PC-3 (cell line): Measurements from ENCODE around the gene SLC35F3. TPM values are rescaled to one million over a fixed set of nuclear protein-coding genes. Genes with fewer than 3 reads are reported as not detected.
A peak's percentile ranks its signal among the peaks of the same experiment; 100 is the strongest.

Source experiments
- ATAC-seq: fragments of 200-7000 bp; cut with Tn5 transposase; 2 replicates; pipeline ENCODE4 v1.9.1; 2020; ENCODE audit warnings: mild to moderate bottlenecking, moderate library complexity
- BruUV-seq: library from RNA; stranded (reverse); fragments of 400-500 nt; replicated peaks from 2 replicates; lab custom pipeline; 2021; lab: Mats Ljungman, UMichigan
- CTCF ChIA-PET: fragments of 300-600 bp; sonication (Branson Sonifier 250); formaldehyde crosslinking; loops from one replicate; lab custom pipeline; 2022; ENCODE audit warnings: antibody characterized with exemption; lab: Charles Lee
- POLR2A ChIA-PET: fragments of 300-600 bp; sonication (Branson Sonifier 250); formaldehyde crosslinking; loops from one replicate; lab custom pipeline; 2022; ENCODE audit warnings: antibody characterized with exemption; ENCODE audit not compliant: unreplicated experiment; lab: Charles Lee
- DNase-seq: peaks from one replicate; pipeline ENCODE4 v3.0.0-alpha.2; 2015
- H2AFZ ChIP-seq: fragments of 300-600 bp; sonication (generic); 2 replicates; pipeline ENCODE4 v1.6.0; 2016; ENCODE audit warnings: antibody characterized with exemption, low read length
- H3F3A ChIP-seq: fragments of 300-600 bp; sonication (generic); one replicate; pipeline ENCODE4 v1.6.0; 2017; ENCODE audit warnings: antibody characterized with exemption, low read length, control low read depth, mild to moderate bottlenecking; ENCODE audit not compliant: unreplicated experiment
- H3K27ac ChIP-seq: fragments of 300-600 bp; sonication (generic); 2 replicates; pipeline ENCODE4 v1.5.1; 2016; ENCODE audit warnings: mild to moderate bottlenecking, low read length
- H3K27me3 ChIP-seq: fragments of 300-600 bp; sonication (generic); 2 replicates; pipeline ENCODE4 v1.6.1; 2016; ENCODE audit warnings: low read length, mixed read lengths
- H3K36me3 ChIP-seq: fragments of 300-600 bp; sonication (generic); 2 replicates; pipeline ENCODE4 v1.6.1; 2016; ENCODE audit warnings: low read depth, mixed run types, low read length, mixed read lengths
- H3K4me1 ChIP-seq: fragments of 300-600 bp; sonication (generic); 2 replicates; pipeline ENCODE4 v1.5.1; 2016; ENCODE audit warnings: low read length; ENCODE audit not compliant: insufficient read depth
- H3K4me2 ChIP-seq: fragments of 300-600 bp; sonication (generic); 2 replicates; pipeline ENCODE4 v1.6.0; 2016; ENCODE audit warnings: low read length
- H3K4me3 ChIP-seq: fragments of 300-600 bp; sonication (generic); 2 replicates; pipeline ENCODE4 v1.5.1; 2016; ENCODE audit warnings: mild to moderate bottlenecking, low read length, mixed read lengths
- H3K79me2 ChIP-seq: fragments of 300-600 bp; sonication (generic); 2 replicates; pipeline ENCODE4 v1.6.1; 2017; ENCODE audit warnings: low read length, mixed read lengths
- H3K9ac ChIP-seq: fragments of 300-600 bp; sonication (generic); 2 replicates; pipeline ENCODE4 v1.6.0; 2016; ENCODE audit warnings: mild to moderate bottlenecking, low read length
- H3K9me2 ChIP-seq: fragments of 300-600 bp; sonication (generic); replicated peaks from 2 replicates; pipeline ENCODE4 v1.6.1; 2016; ENCODE audit warnings: mixed run types, low read length, mixed read lengths
- H3K9me3 ChIP-seq: fragments of 300-600 bp; sonication (generic); 2 replicates; pipeline ENCODE4 v1.6.1; 2016; ENCODE audit warnings: low read length, mixed read lengths
- H4K20me1 ChIP-seq: fragments of 300-600 bp; sonication (generic); 2 replicates; pipeline ENCODE4 v1.6.1; 2016; ENCODE audit warnings: low read length, mixed read lengths
- CTCF ChIP-seq: fragments of 300-600 bp; sonication (generic); conservative IDR thresholded peaks from 2 replicates; pipeline ENCODE4 v1.5.1; 2017; ENCODE audit warnings: antibody characterized with exemption, low read depth, mild to moderate bottlenecking, low read length
- EZH2 ChIP-seq: fragments of 300-600 bp; sonication (generic); IDR thresholded peaks from one replicate; pipeline ENCODE4 v1.6.1; 2017; ENCODE audit warnings: antibody characterized with exemption, mild to moderate bottlenecking, low read length; ENCODE audit not compliant: unreplicated experiment
- EZH2phosphoT487 ChIP-seq: fragments of 300-600 bp; sonication (generic); IDR thresholded peaks from 2 replicates; pipeline ENCODE4 v1.6.1; 2018; ENCODE audit warnings: mild to moderate bottlenecking, antibody characterized with exemption, low read length, borderline replicate concordance
- intact Hi-C: fragments of 100-400 bp; cut with micrococcal nuclease; formaldehyde crosslinking; loops from 2 replicates; pipeline ENCODE4 v1.9.0; 2023
- total RNA-seq: library from RNA; depleted of rRNA; stranded (reverse); fragments of >200 nt; gene quantifications from 2 replicates; pipeline ENCODE4 v1.2.3, GENCODE V29; 2014

Gene SLC35F3
- total RNA-seq, 1 experiment from 2014 or later, result 17.7 TPM

GRCh38 chr1:234106032-234106431 is 201.6 kb downstream of the SLC35F3 start:
- DNase-seq (no peak), ATAC-seq (no peak)
- Histone ChIP-seq H3K9me3 (no peaks in the 10 kb centered on the region), H3K27me3 (no peaks in the 10 kb centered on the region), H3K36me3 (no peaks in the 10 kb centered on the region), H4K20me1 (no peaks in the 10 kb centered on the region), H3K27ac (no peak overlapping the region), H3K9ac (no peak overlapping the region), H3K4me3 (no peak overlapping the region), H3K4me1 (peaks cover 26% of the 10 kb centered on the region), H3K9me2 (no peaks in the 10 kb centered on the region), H3K79me2 (peaks cover 8% of the 10 kb centered on the region), H3F3A (no peaks in the 10 kb centered on the region), H3K4me2 (no peak overlapping the region), H2AFZ (no peak overlapping the region)
- CTCF ChIA-PET, result no interaction called here
- POLR2A ChIA-PET, result no interaction called here
- no peak for TF ChIP-seq EZH2phosphoT487
- no peak for TF ChIP-seq CTCF
- TF ChIP-seq EZH2, result no peak
- intact Hi-C loops, result loop anchor here (5.0 kb wide), 2 partner anchors 114 to 314 kb away; no protein-coding TSS in a partner anchor
- BruUV-seq, result no TSS peak

- POLR2A ChIA-PET, result interaction anchor here (0.6 kb wide), 1 partner anchor 829 kb away, joined by 5 read pairs; no protein-coding TSS in a partner anchor
- Histone ChIP-seq H3K9me3 (no peaks in the 10 kb centered on the region), H3K27ac (peak overlapping the region; percentile 61), H3K9me2 (no peaks in the 10 kb centered on the region), H2AFZ (no peak overlapping the region), H3K79me2 (peaks cover 8% of the 10 kb centered on the region), H3K4me1 (peaks cover 26% of the 10 kb centered on the region), H3K4me2 (peak overlapping the region; percentile 56; the same call in 1 of the 2 replicates), H4K20me1 (no peaks in the 10 kb centered on the region), H3K4me3 (no peak overlapping the region), H3K9ac (no peak overlapping the region), H3F3A (no peaks in the 10 kb centered on the region), H3K36me3 (no peaks in the 10 kb centered on the region), H3K27me3 (no peaks in the 10 kb centered on the region)
- DNase-seq, result peak; percentile 73
- peak; percentile 70 for ATAC-seq
- TF ChIP-seq EZH2, result no peak
- BruUV-seq, result no TSS peak
- CTCF ChIA-PET, result interaction anchor here (0.5 kb wide), 1 partner anchor 628 kb away, joined by 3 read pairs; no protein-coding TSS in a partner anchor
- intact Hi-C loops, result loop anchor here (1.0 to 5.0 kb wide), 6 partner anchors 45 to 667 kb away; no protein-coding TSS in a partner anchor
Observed at GRCh38 chr1:234107416-234108021, 203.0 kb downstream of the SLC35F3 start.

- ChIA-PET CTCF (no interaction called here), POLR2A (interaction anchor here (0.6 to 0.7 kb wide), 2 partner anchors 201 to 806 kb away, joined by 4 to 6 read pairs; no protein-coding TSS in a partner anchor)
- peaks cover 26% of the 10 kb centered on the region for H3K4me1 ChIP-seq
- H3K9me2 ChIP-seq, result no peaks in the 10 kb centered on the region
- DNase-seq, result peak; percentile 93
- peak; percentile 93 for ATAC-seq
- H3K36me3 ChIP-seq, result no peaks in the 10 kb centered on the region
- peaks cover 8% of the 10 kb centered on the region for H3K79me2 ChIP-seq
- peak overlapping the region; percentile 86 for H3K27ac ChIP-seq
- H3K9ac ChIP-seq, result peak overlapping the region; percentile 54
- TF ChIP-seq EZH2phosphoT487 (no peak), EZH2 (no peak), CTCF (no peak)
- no peak overlapping the region for H3K4me3 ChIP-seq
- peak overlapping the region; percentile 5 for H2AFZ ChIP-seq
- peak overlapping the region; percentile 45 for H3K4me2 ChIP-seq
- no TSS peak for BruUV-seq
- intact Hi-C loops, result loop anchor here (1.0 to 5.0 kb wide), 5 partner anchors 117 to 714 kb away; no protein-coding TSS in a partner anchor
- no peaks in the 10 kb centered on the region for H4K20me1 ChIP-seq
- H3F3A ChIP-seq, result no peaks in the 10 kb centered on the region
- H3K9me3 ChIP-seq, result no peaks in the 10 kb centered on the region
- no peaks in the 10 kb centered on the region for H3K27me3 ChIP-seq
Observed at GRCh38 chr1:234108921-234109320, 204.4 kb downstream of the SLC35F3 start.
